ENCODE results near the gene HTR6.

GRCh38 chr1:19703280-19703679, 38.6 kb downstream of the HTR6 start:
- no peak for TF ChIP-seq POLR2A (IDR thresholded peaks at IDR 0.05; ENCODE audit: borderline replicate concordance, extremely low read depth, insufficient read depth, insufficient read length)
- TF ChIP-seq POLR2AphosphoS5 (IDR thresholded peaks at IDR 0.05; ENCODE audit: low read depth, low read length), result no peak
- TF ChIP-seq CTCF (IDR thresholded peaks at IDR 0.05 in 2 of 3, conservative IDR thresholded peaks at IDR 0.05 in 1 of 3; ENCODE audit: borderline replicate concordance in 1 of 3, insufficient read depth in 1 of 3, low read depth in 2 of 3, low read length in 2 of 3), result no peak
- no peak for TF ChIP-seq YY1 (IDR thresholded peaks at IDR 0.05; ENCODE audit: extremely low read depth, insufficient replicate concordance, low read depth, low read length)
- no peak for TF ChIP-seq ZBTB33 (IDR thresholded peaks at IDR 0.05; ENCODE audit: extremely low read depth, insufficient replicate concordance, low read length)
- no peak for TF ChIP-seq SP1 (IDR thresholded peaks at IDR 0.05; ENCODE audit: low read depth)
- TF ChIP-seq REST (IDR thresholded peaks at IDR 0.05; ENCODE audit: low read depth), result no peak
- no peak for TF ChIP-seq EZH2 (IDR thresholded peaks at IDR 0.05)
- TF ChIP-seq ELF1 (IDR thresholded peaks at IDR 0.05; ENCODE audit: borderline replicate concordance, low read depth), result no peak
- no peak for TF ChIP-seq TCF7L2 (IDR thresholded peaks at IDR 0.05; ENCODE audit: borderline replicate concordance, extremely low read depth, insufficient read depth, insufficient read length)
- TF ChIP-seq EZH2phosphoT487 (IDR thresholded peaks at IDR 0.05; ENCODE audit: borderline replicate concordance), result no peak
- TF ChIP-seq MAX (IDR thresholded peaks at IDR 0.05), result no peak
